ENCODE data around the gene TMEM253.

DNA sequence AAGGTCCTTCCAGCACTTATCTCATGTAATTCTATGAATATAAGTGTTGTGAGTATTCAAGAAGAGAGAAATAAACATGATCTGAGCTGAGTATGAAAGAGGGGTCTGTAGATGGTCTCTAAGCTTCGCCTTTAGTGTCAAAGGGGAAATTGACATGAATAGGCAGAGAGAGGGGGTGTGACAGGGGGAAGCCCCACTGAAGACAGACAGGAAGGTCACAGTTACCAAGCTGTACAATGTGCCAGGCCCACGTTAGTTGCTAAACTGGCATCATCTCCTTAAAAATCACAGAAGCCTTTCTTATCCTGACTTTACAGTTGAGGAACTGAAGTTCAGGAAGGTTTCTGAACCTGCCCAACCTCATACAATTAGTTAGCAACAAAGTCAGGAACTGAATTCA lies 23.2 kb upstream of the TMEM253 start:
- TF ChIP-seq EP300 (IDR thresholded peaks at IDR 0.05) (no peak), POLR2A (IDR thresholded peaks at IDR 0.05; ENCODE audit: low read depth) (no peak)
- TF ChIP-seq, protein P1, sequence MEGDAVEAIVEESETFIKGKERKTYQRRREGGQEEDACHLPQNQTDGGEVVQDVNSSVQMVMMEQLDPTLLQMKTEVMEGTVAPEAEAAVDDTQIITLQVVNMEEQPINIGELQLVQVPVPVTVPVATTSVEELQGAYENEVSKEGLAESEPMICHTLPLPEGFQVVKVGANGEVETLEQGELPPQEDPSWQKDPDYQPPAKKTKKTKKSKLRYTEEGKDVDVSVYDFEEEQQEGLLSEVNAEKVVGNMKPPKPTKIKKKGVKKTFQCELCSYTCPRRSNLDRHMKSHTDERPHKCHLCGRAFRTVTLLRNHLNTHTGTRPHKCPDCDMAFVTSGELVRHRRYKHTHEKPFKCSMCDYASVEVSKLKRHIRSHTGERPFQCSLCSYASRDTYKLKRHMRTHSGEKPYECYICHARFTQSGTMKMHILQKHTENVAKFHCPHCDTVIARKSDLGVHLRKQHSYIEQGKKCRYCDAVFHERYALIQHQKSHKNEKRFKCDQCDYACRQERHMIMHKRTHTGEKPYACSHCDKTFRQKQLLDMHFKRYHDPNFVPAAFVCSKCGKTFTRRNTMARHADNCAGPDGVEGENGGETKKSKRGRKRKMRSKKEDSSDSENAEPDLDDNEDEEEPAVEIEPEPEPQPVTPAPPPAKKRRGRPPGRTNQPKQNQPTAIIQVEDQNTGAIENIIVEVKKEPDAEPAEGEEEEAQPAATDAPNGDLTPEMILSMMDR (IDR thresholded peaks at IDR 0.05): no peak
